Motor neuron (in vitro differentiated cells): ENCODE data around the gene SLC22A13. TPM values are rescaled to one million over a fixed set of nuclear protein-coding genes. Genes with fewer than 3 reads are reported as not detected.
"Not testable (repeated sequence)": the region's sequence is repeated elsewhere in the genome, so short reads cannot be mapped to it uniquely, and the experiment has no call there.

Source experiments
- ATAC-seq, 8 experiments: fragments of 200-7000 bp; cut with Tn5 transposase; replicated peaks in 6 of 8; 2 replicates each; pipeline ENCODE4 v1.8.0; 2021; ENCODE audit warnings: mild to moderate bottlenecking in 8 of 8, moderate library complexity in 8 of 8
- H3K27ac ChIP-seq, 2 donors: fragments of 250-450 bp; sonication (Bioruptor Pico); 2 replicates each; pipeline ENCODE4 v1.9.0; 2021; ENCODE audit warnings: antibody characterized with exemption in 2 of 2, mild to moderate bottlenecking in 2 of 2, moderate library complexity in 1 of 2
- H3K4me1 ChIP-seq, 2 donors: fragments of 250-450 bp; sonication (Bioruptor Pico); replicated peaks in 1 of 2; 2 replicates each; pipeline ENCODE4 v1.6.1; 2021; ENCODE audit warnings: antibody characterized with exemption in 2 of 2, mild to moderate bottlenecking in 2 of 2, moderate library complexity in 1 of 2
- H3K4me3 ChIP-seq, 5 donors: fragments of 250-450 bp; sonication (Bioruptor Pico); 2 replicates each; pipeline ENCODE4 v1.9.0; 2021; ENCODE audit warnings: antibody characterized with exemption in 5 of 5, mild to moderate bottlenecking in 5 of 5, moderate library complexity in 4 of 5
- WGBS, 10 experiments: fragments of 450-650 bp; shearing (Covaris generic); methylation state at CpG; one replicate each; pipeline ENCODE4 v1.0.0; 2022; 5-methylcytosine and 5-hydroxymethylcytosine counted together
- in situ Hi-C, 9 experiments: fragments of 400-800 bp; cut with MboI; loops; one replicate each; pipeline ENCODE4 v1.15.0; 2021; ENCODE audit warnings: low sequenced_read_pairs in 9 of 9, low pct_unique_long_range_greater_than_20kb in 2 of 9; ENCODE audit not compliant: unreplicated experiment in 9 of 9
- total RNA-seq, 8 experiments: library from RNA; unstranded; fragments of 300-600 nt; gene quantifications; 2 replicates each; pipeline versions ENCODE4 v1.2.3 to v1.2.4, GENCODE V29; 2022

SLC22A13 gene
- total RNA-seq, 8 experiments from 2014 or later = 0.13 to 1.0 (median 0.36) TPM; not detected in 1

GRCh38 chr3:38289286-38290217 is 23.9 kb downstream of the SLC22A13 start:
- H3K4me1 ChIP-seq, in situ Hi-C loops, ATAC-seq, H3K27ac ChIP-seq, H3K4me3 ChIP-seq: not testable (repeated sequence)
- WGBS, 10 experiments = 63 to 100% (median 91%) methylated on average over 1 to 13 of the region's 16 CpGs

- ATAC-seq, H3K27ac ChIP-seq, H3K4me3 ChIP-seq, H3K4me1 ChIP-seq, in situ Hi-C loops: not testable (repeated sequence)
- WGBS, 10 experiments = 54 to 92% (median 86%) methylated on average over 2 to 3 of the region's 4 CpGs; no CpG with 5 or more reads in 4 of the 10 experiments
These were observed 31.4 kb downstream of the SLC22A13 start for GRCh38 chr3:38297053-38297452.

GRCh38 chr3:38297537-38297936 is 31.9 kb downstream of the SLC22A13 start:
- ATAC-seq = no peak
- Histone ChIP-seq H3K4me3 (no peak overlapping the region), H3K27ac (no peak overlapping the region), H3K4me1 (no peaks in the 10 kb centered on the region)
- in situ Hi-C loops = no loop called here

GRCh38 chr3:38297947-38298711 is 32.5 kb downstream of the SLC22A13 start:
- 25 to 91% (median 53%) methylated on average over 1 to 3 of the region's 5 CpGs; no CpG with 5 or more reads in 1 of the 10 experiments for WGBS, 10 experiments
- no peak overlapping the region for H3K4me3 ChIP-seq
- no peak overlapping the region for H3K27ac ChIP-seq
- ATAC-seq = peak in 3 of 8 experiments; percentile 59 to 68 (median 64)
- in situ Hi-C loops = no loop called here
- H3K4me1 ChIP-seq = no peaks in the 10 kb centered on the region

GRCh38 chr3:38306941-38307340 is 41.3 kb downstream of the SLC22A13 start:
- Histone ChIP-seq H3K4me1 (no peaks in the 10 kb centered on the region), H3K4me3 (no peak overlapping the region), H3K27ac (no peak overlapping the region)
- ATAC-seq = no peak
- in situ Hi-C loops = no loop called here
- WGBS, 10 experiments = 58 to 73% methylated on average over 2 to 3 of the region's 5 CpGs; no CpG with 5 or more reads in 8 of the 10 experiments

- Histone ChIP-seq H3K4me1 (no peaks in the 10 kb centered on the region), H3K27ac (no peak overlapping the region), H3K4me3 (no peak overlapping the region)
- no peak for ATAC-seq
- WGBS, 10 experiments = 80% methylated on average over 1 of the region's 12 CpGs; no CpG with 5 or more reads in 9 of the 10 experiments
- in situ Hi-C loops = no loop called here
These were observed 42.0 kb downstream of the SLC22A13 start for GRCh38 chr3:38307599-38307998.

- WGBS, 10 experiments = 40 to 100% (median 72%) methylated on average over 1 to 7 of the region's 9 CpGs; no CpG with 5 or more reads in 1 of the 10 experiments
- H3K27ac ChIP-seq = no peak overlapping the region
- H3K4me1 ChIP-seq = no peaks in the 10 kb centered on the region
- no peak overlapping the region for H3K4me3 ChIP-seq
- in situ Hi-C loops = no loop called here
- no peak for ATAC-seq
These were observed 42.8 kb downstream of the SLC22A13 start for GRCh38 chr3:38308456-38308855.

- Histone ChIP-seq H3K27ac (no peak overlapping the region), H3K4me1 (no peaks in the 10 kb centered on the region), H3K4me3 (no peak overlapping the region)
- ATAC-seq = no peak
- in situ Hi-C loops = no loop called here
- WGBS, 10 experiments = 36 to 100% (median 83%) methylated on average over 1 of the region's 1 CpG; no CpG with 5 or more reads in 1 of the 10 experiments
These were observed 45.9 kb downstream of the SLC22A13 start for GRCh38 chr3:38311476-38311875.

GRCh38 chr3:38311941-38312340 is 46.3 kb downstream of the SLC22A13 start:
- in situ Hi-C loops = no loop called here
- ATAC-seq = no peak
- WGBS, 10 experiments = 20 to 64% (median 40%) methylated on average over 1 to 2 of the region's 2 CpGs; no CpG with 5 or more reads in 5 of the 10 experiments
- Histone ChIP-seq H3K4me3 (no peak overlapping the region), H3K27ac (no peak overlapping the region), H3K4me1 (no peaks in the 10 kb centered on the region)

- in situ Hi-C loops = no loop called here
These were observed 46.7 kb downstream of the SLC22A13 start for GRCh38 chr3:38312356-38312755.

GRCh38 chr3:38313263-38313662 is 47.7 kb downstream of the SLC22A13 start:
- Histone ChIP-seq H3K27ac (no peak overlapping the region), H3K4me3 (no peak overlapping the region), H3K4me1 (no peaks in the 10 kb centered on the region)
- no CpG with 5 or more reads among the region's 5 CpGs for WGBS, 10 experiments
- no peak for ATAC-seq
- in situ Hi-C loops = no loop called here

More at GRCh38 chr3:38312356-38312755, 46.7 kb downstream of the SLC22A13 start:
- Histone ChIP-seq H3K27ac (no peak overlapping the region), H3K4me3 (no peak overlapping the region), H3K4me1 (no peaks in the 10 kb centered on the region)
- 50 to 100% (median 83%) methylated on average over 1 of the region's 3 CpGs; no CpG with 5 or more reads in 6 of the 10 experiments for WGBS, 10 experiments
- ATAC-seq = no peak

GRCh38 chr3:38313695-38314094 is 48.1 kb downstream of the SLC22A13 start:
- H3K4me1 ChIP-seq = no peaks in the 10 kb centered on the region
- 50 to 100% (median 72%) methylated on average over 1 to 8 of the region's 11 CpGs; no CpG with 5 or more reads in 3 of the 10 experiments for WGBS, 10 experiments
- H3K27ac ChIP-seq = no peak overlapping the region
- in situ Hi-C loops = no loop called here
- H3K4me3 ChIP-seq = no peak overlapping the region
- ATAC-seq = no peak

- WGBS, 10 experiments = 0 to 60% (median 52%) methylated on average over 1 to 3 of the region's 4 CpGs; no CpG with 5 or more reads in 4 of the 10 experiments
- peak in 5 of 8 experiments; percentile 25 to 40 (median 33) for ATAC-seq
- H3K4me1 ChIP-seq = no peaks in the 10 kb centered on the region
- H3K27ac ChIP-seq = no peak overlapping the region
- no peak overlapping the region for H3K4me3 ChIP-seq
- in situ Hi-C loops = no loop called here
These were observed 48.6 kb downstream of the SLC22A13 start for GRCh38 chr3:38314112-38314763.
